ENCODE data around the gene RPL5.

GRCh38 chr1:92786111-92786901, 45.5 kb upstream of the RPL5 start:
- TF ChIP-seq CTCF (IDR thresholded peaks at IDR 0.05) (no peak), POLR2AphosphoS5 (IDR thresholded peaks at IDR 0.05) (no peak), POLR2A (IDR thresholded peaks at IDR 0.05) (no peak), EP300 (IDR thresholded peaks at IDR 0.05) (no peak)

Measured in gastroesophageal sphincter (tissue), 3 donors.